Measurements from ENCODE around the gene ATG4B.

Gene ATG4B

GRCh38 chr2:241618829-241619228, 18.7 kb upstream of the ATG4B start:
- H3K4me3 ChIP-seq (ENCODE audit: control insufficient read depth, low read depth, low read length) = no peak overlapping the region
- no peak for TF ChIP-seq CTCF (conservative IDR thresholded peaks at IDR 0.05; ENCODE audit: control insufficient read depth, insufficient read depth, low read depth, low read length)
- DNase-seq (ENCODE audit: low read depth) = no peak

- no peak for DNase-seq (ENCODE audit: low read depth)
- no peak for TF ChIP-seq CTCF (conservative IDR thresholded peaks at IDR 0.05; ENCODE audit: control insufficient read depth, insufficient read depth, low read depth, low read length)
- H3K4me3 ChIP-seq (ENCODE audit: control insufficient read depth, low read depth, low read length) = no peak overlapping the region
Observed at GRCh38 chr2:241619597-241620418, 17.7 kb upstream of the ATG4B start.

GRCh38 chr2:241620419-241620769, 17.1 kb upstream of the ATG4B start:
- no peak for TF ChIP-seq CTCF (conservative IDR thresholded peaks at IDR 0.05; ENCODE audit: control insufficient read depth, insufficient read depth, low read depth, low read length)
- DNase-seq (ENCODE audit: low read depth) = peak; percentile 72
- H3K4me3 ChIP-seq (ENCODE audit: control insufficient read depth, low read depth, low read length) = no peak overlapping the region

GRCh38 chr2:241627675-241628074, 9.8 kb upstream of the ATG4B start:
- no peak for TF ChIP-seq CTCF (conservative IDR thresholded peaks at IDR 0.05; ENCODE audit: control insufficient read depth, insufficient read depth, low read depth, low read length)
- DNase-seq (ENCODE audit: low read depth) = no peak
- H3K4me3 ChIP-seq (ENCODE audit: control insufficient read depth, low read depth, low read length) = no peak overlapping the region

GRCh38 chr2:241629762-241630435, 7.6 kb upstream of the ATG4B start:
- H3K4me3 ChIP-seq (ENCODE audit: control insufficient read depth, low read depth, low read length) = no peak overlapping the region
- no peak for TF ChIP-seq CTCF (conservative IDR thresholded peaks at IDR 0.05; ENCODE audit: control insufficient read depth, insufficient read depth, low read depth, low read length)
- no peak for DNase-seq (ENCODE audit: low read depth)

- no peak for DNase-seq (ENCODE audit: low read depth)
- TF ChIP-seq CTCF (conservative IDR thresholded peaks at IDR 0.05; ENCODE audit: control insufficient read depth, insufficient read depth, low read depth, low read length) = no peak
- no peak overlapping the region for H3K4me3 ChIP-seq (ENCODE audit: control insufficient read depth, low read depth, low read length)
Observed at GRCh38 chr2:241632478-241633325, 4.8 kb upstream of the ATG4B start.
